Stomach (tissue), 4 donors: ENCODE data around the gene WDR20.

ENCODE experiments used
- CTCF ChIP-seq, 7 experiments: fragments of 450-650 bp in 4 of 7; fragments of 200-600 bp in 3 of 7; sonication (generic) in 3 of 7; IDR thresholded peaks; one replicate each; pipeline ENCODE4 v1.5.1; 2016 to 2019; ENCODE audit warnings: antibody characterized with exemption in 7 of 7, control low read depth in 2 of 7, mild to moderate bottlenecking in 1 of 7
- POLR2A ChIP-seq, 4 donors: fragments of 450-650 bp; IDR thresholded peaks; one replicate each; pipeline ENCODE4 v1.6.1; 2016; ENCODE audit warnings: antibody characterized with exemption in 4 of 4, control low read depth in 2 of 4, mild to moderate bottlenecking in 1 of 4, moderate library complexity in 1 of 4
- POLR2AphosphoS5 ChIP-seq, 3 donors: sonication (generic); formaldehyde crosslinking; IDR thresholded peaks; one replicate each; pipeline ENCODE4 v1.6.1; 2016; ENCODE audit warnings: antibody characterized with exemption in 3 of 3

GRCh38 chr14:102246071-102246470 is 106.4 kb downstream of the WDR20 start:
- no peak for TF ChIP-seq CTCF (IDR thresholded peaks at IDR 0.05)
- TF ChIP-seq POLR2A (IDR thresholded peaks at IDR 0.05), result no peak
- TF ChIP-seq POLR2AphosphoS5 (IDR thresholded peaks at IDR 0.05), result no peak
